MM.1S (cell line): ENCODE measurements around the gene UBE2D2.

Experiments used
- EZH2phosphoT487 ChIP-seq: fragments of 300-600 bp; sonication (generic); IDR thresholded peaks from 2 replicates; pipeline ENCODE4 v1.6.1; 2018; ENCODE audit warnings: antibody characterized with exemption, low read length
- TF ChIP-seq, protein P1 (sequence below): fragments of 300-600 bp; sonication (generic); IDR thresholded peaks from 2 replicates; pipeline ENCODE4 v1.5.1; 2016; ENCODE audit warnings: antibody characterized with exemption, low read length, mixed read lengths

GRCh38 chr5:139647506-139648204, 86.5 kb downstream of the UBE2D2 start:
- TF ChIP-seq, protein P1, sequence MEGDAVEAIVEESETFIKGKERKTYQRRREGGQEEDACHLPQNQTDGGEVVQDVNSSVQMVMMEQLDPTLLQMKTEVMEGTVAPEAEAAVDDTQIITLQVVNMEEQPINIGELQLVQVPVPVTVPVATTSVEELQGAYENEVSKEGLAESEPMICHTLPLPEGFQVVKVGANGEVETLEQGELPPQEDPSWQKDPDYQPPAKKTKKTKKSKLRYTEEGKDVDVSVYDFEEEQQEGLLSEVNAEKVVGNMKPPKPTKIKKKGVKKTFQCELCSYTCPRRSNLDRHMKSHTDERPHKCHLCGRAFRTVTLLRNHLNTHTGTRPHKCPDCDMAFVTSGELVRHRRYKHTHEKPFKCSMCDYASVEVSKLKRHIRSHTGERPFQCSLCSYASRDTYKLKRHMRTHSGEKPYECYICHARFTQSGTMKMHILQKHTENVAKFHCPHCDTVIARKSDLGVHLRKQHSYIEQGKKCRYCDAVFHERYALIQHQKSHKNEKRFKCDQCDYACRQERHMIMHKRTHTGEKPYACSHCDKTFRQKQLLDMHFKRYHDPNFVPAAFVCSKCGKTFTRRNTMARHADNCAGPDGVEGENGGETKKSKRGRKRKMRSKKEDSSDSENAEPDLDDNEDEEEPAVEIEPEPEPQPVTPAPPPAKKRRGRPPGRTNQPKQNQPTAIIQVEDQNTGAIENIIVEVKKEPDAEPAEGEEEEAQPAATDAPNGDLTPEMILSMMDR = no peak
- no peak for TF ChIP-seq EZH2phosphoT487
